ENCODE data around the gene PPTC7. TPM values are rescaled to one million over a fixed set of nuclear protein-coding genes. Genes with fewer than 3 reads are reported as not detected.

Gene PPTC7

DNA sequence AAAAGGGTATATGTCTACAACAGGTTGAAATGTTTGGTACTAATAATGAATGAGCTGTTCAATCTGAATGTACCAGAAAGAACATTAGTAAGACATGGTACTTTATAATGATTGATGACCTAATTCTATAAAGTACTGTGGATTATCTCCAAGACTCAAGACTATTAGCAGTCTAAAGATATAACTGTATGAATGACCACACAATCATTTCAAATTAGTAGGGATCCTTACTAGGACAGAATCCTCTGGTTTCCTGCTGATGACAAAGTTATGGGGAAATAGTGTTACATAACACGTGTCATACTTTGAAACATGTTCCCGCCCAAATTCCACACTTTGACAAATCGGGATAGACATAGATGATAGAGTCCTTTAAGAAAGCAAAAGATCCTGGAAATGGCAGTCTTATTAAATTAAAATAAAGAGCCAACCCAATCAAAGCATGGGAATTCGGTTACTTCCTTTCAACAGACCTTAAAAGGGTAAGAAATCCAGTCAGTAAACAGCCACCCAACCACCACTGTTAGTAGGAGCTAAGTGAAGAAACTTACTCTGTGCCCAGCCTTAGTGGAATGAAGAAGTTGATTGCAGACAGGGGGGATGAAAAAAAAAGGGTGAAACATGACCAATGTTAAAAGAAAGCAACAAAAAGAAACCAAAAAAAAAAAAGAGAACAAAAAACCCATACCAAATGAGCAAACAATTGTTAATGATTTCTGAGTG is 84.0 kb downstream of the PPTC7 start:
- Histone ChIP-seq H3K14ac (ENCODE audit: low read length) (no peak overlapping the region), H3K4ac (ENCODE audit: low read length) (no peak overlapping the region), H3K4me3 (ENCODE audit: low read length in 2 of 2) (no peak overlapping the region), H3K9ac (ENCODE audit: low read depth, low read length, poor library complexity) (no peak overlapping the region), H4K8ac (ENCODE audit: low read depth, low read length) (no peak overlapping the region), H3K9me3 (replicated peaks in 1 of 2; ENCODE audit: control insufficient read depth in 2 of 2, insufficient read depth in 1 of 2, low read depth in 1 of 2, low read length in 2 of 2) (peaks cover 3 to 4% of the 10 kb centered on the region in 2 donors), H4K91ac (ENCODE audit: low read depth, low read length, poor library complexity) (no peak overlapping the region), H3K27me3 (ENCODE audit: control insufficient read depth in 3 of 3, insufficient read depth in 3 of 3, low read depth in 1 of 3, low read length in 3 of 3) (no peaks in the 10 kb centered on the region), H2BK15ac (ENCODE audit: low read length) (no peak overlapping the region), H3K36me3 (replicated peaks in 1 of 2; ENCODE audit: control insufficient read depth in 2 of 2, insufficient read depth in 2 of 2, low read length in 2 of 2) (peaks cover 9 to 51% of the 10 kb centered on the region in 2 donors), H2AK5ac (ENCODE audit: low read depth, low read length) (no peak overlapping the region), H3K4me2 (ENCODE audit: insufficient read depth, low read length, poor library complexity, severe bottlenecking) (no peak overlapping the region), H2BK120ac (ENCODE audit: low read depth, low read length) (no peak overlapping the region), H2BK5ac (ENCODE audit: low read length) (no peak overlapping the region), H3K27ac (replicated peaks; ENCODE audit: low read length) (no peak overlapping the region), H3K18ac (ENCODE audit: low read length) (no peak overlapping the region), H3K79me1 (ENCODE audit: low read depth, low read length) (no peaks in the 10 kb centered on the region), H2AFZ (ENCODE audit: low read length) (no peak overlapping the region), H2BK12ac (ENCODE audit: low read length) (no peak overlapping the region), H3K23ac (ENCODE audit: low read depth, low read length, poor library complexity) (no peak overlapping the region), H3K4me1 (ENCODE audit: control insufficient read depth in 2 of 2, insufficient read depth in 1 of 2, low read depth in 1 of 2, low read length in 2 of 2) (peaks cover 0 to 4% of the 10 kb centered on the region in 2 donors)
- DNase-seq (ENCODE audit: low spot score): no peak
- WGBS, 2 donors (ENCODE audit: extremely low coverage in 2 of 2, insufficient read length in 2 of 2, insufficient replicate concordance in 1 of 2): no CpG with 5 or more reads among the region's 4 CpGs

Small RNA genes lying within 50 kb of the gene (small RNA-seq; reads per million reads assigned to genes)
- gene RF00278 (ENCODE audit: insufficient read depth) (not detected), gene RN7SL387P (ENCODE audit: insufficient read depth) (not detected)

Data from neuronal stem cell (in vitro differentiated cells).